ENCODE measurements around the gene MARCHF6.

GRCh38 chr5:10401498-10401897 lies 48.0 kb downstream of the MARCHF6 start:
- no peak for TF ChIP-seq POLR2A (IDR thresholded peaks at IDR 0.05)
- TF ChIP-seq CTCF (IDR thresholded peaks at IDR 0.05): no peak

Measured in heart left ventricle (tissue), 13 donors.